Activated naive CD4-positive, alpha-beta T cell treated with anti-CD3 and anti-CD28 coated beads, Interleukin-2, amount 50 U/mL, for 24 hours (primary cell): ENCODE data around the gene BHLHE41.

Source experiments
- H3K27ac Mint-ChIP-seq: one replicate; pipeline ENCODE4 v1.8.0; 2021; ENCODE audit warnings: mild to moderate bottlenecking, mixed read lengths
- H3K27me3 Mint-ChIP-seq: one replicate; pipeline ENCODE4 v1.8.0; 2021; ENCODE audit warnings: mixed read lengths
- H3K36me3 Mint-ChIP-seq: one replicate; pipeline ENCODE4 v1.8.0; 2021; ENCODE audit warnings: mixed read lengths
- H3K4me1 Mint-ChIP-seq: one replicate; pipeline ENCODE4 v1.8.0; 2021; ENCODE audit warnings: mixed read lengths
- H3K4me3 Mint-ChIP-seq: one replicate; pipeline ENCODE4 v1.8.0; 2021; ENCODE audit warnings: mild to moderate bottlenecking, mixed read lengths
- H3K9me3 Mint-ChIP-seq: one replicate; pipeline ENCODE4 v1.8.0; 2021; ENCODE audit warnings: mixed read lengths

The BHLHE41 gene

GRCh38 chr12:26124446-26125399, at the start of gene BHLHE41:
Gene BHLHE41, minus strand, starts transcription at chr12:26125037. Its CDS starts 258 bp downstream, at chr12:26124779.
- no peak within 1 kb of the TSS for H3K27ac Mint-ChIP-seq
- H3K36me3 Mint-ChIP-seq = no peaks in the 10 kb centered on the region
- H3K4me1 Mint-ChIP-seq = peaks cover 39% of the 10 kb centered on the region
- peak within 1 kb of the TSS; percentile 86 for H3K4me3 Mint-ChIP-seq
- no peaks in the 10 kb centered on the region for H3K9me3 Mint-ChIP-seq
- H3K27me3 Mint-ChIP-seq = peaks cover 61% of the 10 kb centered on the region

- H3K4me1 Mint-ChIP-seq = no peaks in the 10 kb centered on the region
- H3K4me3 Mint-ChIP-seq = no peak overlapping the region
- peaks cover 20% of the 10 kb centered on the region for H3K27me3 Mint-ChIP-seq
- H3K9me3 Mint-ChIP-seq = no peaks in the 10 kb centered on the region
- no peak overlapping the region for H3K27ac Mint-ChIP-seq
- no peaks in the 10 kb centered on the region for H3K36me3 Mint-ChIP-seq
Measured at GRCh38 chr12:26172946-26173552, 48.2 kb upstream of the BHLHE41 start.

- H3K9me3 Mint-ChIP-seq = no peaks in the 10 kb centered on the region
Measured at GRCh38 chr12:26172539-26172938, 47.7 kb upstream of the BHLHE41 start.

GRCh38 chr12:26172013-26172412, 47.2 kb upstream of the BHLHE41 start:
- Mint-ChIP-seq H3K27ac (no peak overlapping the region), H3K4me3 (no peak overlapping the region), H3K27me3 (peaks cover 27% of the 10 kb centered on the region), H3K9me3 (no peaks in the 10 kb centered on the region), H3K4me1 (no peaks in the 10 kb centered on the region), H3K36me3 (no peaks in the 10 kb centered on the region)

More at GRCh38 chr12:26172539-26172938, 47.7 kb upstream of the BHLHE41 start:
- H3K4me3 Mint-ChIP-seq = no peak overlapping the region
- H3K27me3 Mint-ChIP-seq = peaks cover 22% of the 10 kb centered on the region
- H3K27ac Mint-ChIP-seq = no peak overlapping the region
- H3K4me1 Mint-ChIP-seq = no peaks in the 10 kb centered on the region
- no peaks in the 10 kb centered on the region for H3K36me3 Mint-ChIP-seq

- H3K36me3 Mint-ChIP-seq = no peaks in the 10 kb centered on the region
- H3K4me1 Mint-ChIP-seq = no peaks in the 10 kb centered on the region
- no peak overlapping the region for H3K27ac Mint-ChIP-seq
- H3K4me3 Mint-ChIP-seq = no peak overlapping the region
- no peaks in the 10 kb centered on the region for H3K9me3 Mint-ChIP-seq
- H3K27me3 Mint-ChIP-seq = peaks cover 24% of the 10 kb centered on the region
Measured at GRCh38 chr12:26164118-26164517, 39.3 kb upstream of the BHLHE41 start.

GRCh38 chr12:26162905-26163304, 38.1 kb upstream of the BHLHE41 start:
- Mint-ChIP-seq H3K36me3 (no peaks in the 10 kb centered on the region), H3K4me1 (no peaks in the 10 kb centered on the region), H3K9me3 (no peaks in the 10 kb centered on the region), H3K27ac (no peak overlapping the region), H3K4me3 (no peak overlapping the region), H3K27me3 (peaks cover 22% of the 10 kb centered on the region)

GRCh38 chr12:26162174-26162573, 37.3 kb upstream of the BHLHE41 start:
- H3K4me1 Mint-ChIP-seq = no peaks in the 10 kb centered on the region
- H3K27me3 Mint-ChIP-seq = peaks cover 17% of the 10 kb centered on the region
- no peaks in the 10 kb centered on the region for H3K9me3 Mint-ChIP-seq
- no peak overlapping the region for H3K4me3 Mint-ChIP-seq
- H3K27ac Mint-ChIP-seq = no peak overlapping the region
- H3K36me3 Mint-ChIP-seq = no peaks in the 10 kb centered on the region

- peaks cover 13% of the 10 kb centered on the region for H3K27me3 Mint-ChIP-seq
- H3K9me3 Mint-ChIP-seq = no peaks in the 10 kb centered on the region
- no peak overlapping the region for H3K27ac Mint-ChIP-seq
- no peaks in the 10 kb centered on the region for H3K36me3 Mint-ChIP-seq
- H3K4me1 Mint-ChIP-seq = no peaks in the 10 kb centered on the region
- H3K4me3 Mint-ChIP-seq = no peak overlapping the region
Measured at GRCh38 chr12:26158078-26158764, 33.4 kb upstream of the BHLHE41 start.

GRCh38 chr12:26157001-26157400, 32.2 kb upstream of the BHLHE41 start:
- Mint-ChIP-seq H3K27ac (no peak overlapping the region), H3K4me3 (no peak overlapping the region), H3K4me1 (no peaks in the 10 kb centered on the region), H3K27me3 (peaks cover 14% of the 10 kb centered on the region), H3K36me3 (no peaks in the 10 kb centered on the region), H3K9me3 (no peaks in the 10 kb centered on the region)

GRCh38 chr12:26156201-26156871, 31.5 kb upstream of the BHLHE41 start:
- Mint-ChIP-seq H3K9me3 (no peaks in the 10 kb centered on the region), H3K27me3 (peaks cover 14% of the 10 kb centered on the region), H3K4me1 (no peaks in the 10 kb centered on the region), H3K4me3 (no peak overlapping the region), H3K36me3 (no peaks in the 10 kb centered on the region), H3K27ac (no peak overlapping the region)

GRCh38 chr12:26153421-26154154, 28.8 kb upstream of the BHLHE41 start:
- Mint-ChIP-seq H3K36me3 (no peaks in the 10 kb centered on the region), H3K27me3 (peaks cover 7% of the 10 kb centered on the region), H3K4me1 (no peaks in the 10 kb centered on the region), H3K27ac (no peak overlapping the region), H3K4me3 (no peak overlapping the region), H3K9me3 (no peaks in the 10 kb centered on the region)

- Mint-ChIP-seq H3K27ac (no peak overlapping the region), H3K4me3 (no peak overlapping the region), H3K9me3 (no peaks in the 10 kb centered on the region)
Measured at GRCh38 chr12:26152507-26153102, 27.8 kb upstream of the BHLHE41 start.

GRCh38 chr12:26150736-26151450, 26.1 kb upstream of the BHLHE41 start:
- H3K9me3 Mint-ChIP-seq = no peaks in the 10 kb centered on the region
- no peaks in the 10 kb centered on the region for H3K4me1 Mint-ChIP-seq
- H3K36me3 Mint-ChIP-seq = no peaks in the 10 kb centered on the region
- H3K4me3 Mint-ChIP-seq = no peak overlapping the region
- peaks cover 8% of the 10 kb centered on the region for H3K27me3 Mint-ChIP-seq
- H3K27ac Mint-ChIP-seq = no peak overlapping the region

More at GRCh38 chr12:26152507-26153102, 27.8 kb upstream of the BHLHE41 start:
- H3K4me1 Mint-ChIP-seq = no peaks in the 10 kb centered on the region
- H3K27me3 Mint-ChIP-seq = peaks cover 8% of the 10 kb centered on the region
- H3K36me3 Mint-ChIP-seq = no peaks in the 10 kb centered on the region

GRCh38 chr12:26149968-26150500, 25.2 kb upstream of the BHLHE41 start:
- Mint-ChIP-seq H3K9me3 (no peaks in the 10 kb centered on the region), H3K36me3 (no peaks in the 10 kb centered on the region), H3K4me1 (no peaks in the 10 kb centered on the region), H3K27ac (no peak overlapping the region), H3K27me3 (peaks cover 8% of the 10 kb centered on the region), H3K4me3 (no peak overlapping the region)
